GM20431 (cell line): ENCODE results near the gene PSMB3.

Experiments
- in situ Hi-C: fragments of 300-500 bp; cut with MseI, MboI; formaldehyde crosslinking; loops from one replicate; pipeline ENCODE4 v1.15.0; 2020; ENCODE audit warnings: low sequenced_read_pairs; ENCODE audit not compliant: unreplicated experiment

PSMB3 gene

GRCh38 chr17:38752308-38753070 lies at the start of gene PSMB3:
TSS of gene PSMB3 (plus strand) at chr17:38752741. CDS start at chr17:38752827, 86 bp downstream.
- in situ Hi-C loops: no loop called here

- in situ Hi-C loops: no loop called here
Observed at GRCh38 chr17:38702916-38703741, 49.4 kb upstream of the PSMB3 start.

- in situ Hi-C loops: no loop called here
Observed at GRCh38 chr17:38703742-38704605, 48.6 kb upstream of the PSMB3 start.

- in situ Hi-C loops: no loop called here
Observed at GRCh38 chr17:38704606-38705522, 47.7 kb upstream of the PSMB3 start, which contains the start of gene MLLT6. TSS of gene MLLT6 (plus strand) at chr17:38705273. CDS start at chr17:38705633, 360 bp downstream.

GRCh38 chr17:38705523-38705802 lies 47.1 kb upstream of the PSMB3 start:
- in situ Hi-C loops: no loop called here

- in situ Hi-C loops: no loop called here
Observed at GRCh38 chr17:38705803-38706504, 46.6 kb upstream of the PSMB3 start.

- in situ Hi-C loops: no loop called here
Observed at GRCh38 chr17:38706505-38707216, 45.9 kb upstream of the PSMB3 start.

- in situ Hi-C loops: no loop called here
Observed at GRCh38 chr17:38707678-38708351, 44.7 kb upstream of the PSMB3 start.

- in situ Hi-C loops: no loop called here
Observed at GRCh38 chr17:38709104-38709820, 43.3 kb upstream of the PSMB3 start.

GRCh38 chr17:38709864-38710603 lies 42.5 kb upstream of the PSMB3 start:
- in situ Hi-C loops: no loop called here

GRCh38 chr17:38710604-38710962 lies 42.0 kb upstream of the PSMB3 start:
- in situ Hi-C loops: no loop called here

GRCh38 chr17:38710985-38711384 lies 41.6 kb upstream of the PSMB3 start:
- in situ Hi-C loops: no loop called here

GRCh38 chr17:38711792-38712571 lies 40.6 kb upstream of the PSMB3 start:
- in situ Hi-C loops: no loop called here

- in situ Hi-C loops: no loop called here
Observed at GRCh38 chr17:38712593-38712992, 39.9 kb upstream of the PSMB3 start.

- in situ Hi-C loops: no loop called here
Observed at GRCh38 chr17:38713456-38714075, 39.0 kb upstream of the PSMB3 start.
